ENCODE measurements around the gene NPC1L1.

DNA sequence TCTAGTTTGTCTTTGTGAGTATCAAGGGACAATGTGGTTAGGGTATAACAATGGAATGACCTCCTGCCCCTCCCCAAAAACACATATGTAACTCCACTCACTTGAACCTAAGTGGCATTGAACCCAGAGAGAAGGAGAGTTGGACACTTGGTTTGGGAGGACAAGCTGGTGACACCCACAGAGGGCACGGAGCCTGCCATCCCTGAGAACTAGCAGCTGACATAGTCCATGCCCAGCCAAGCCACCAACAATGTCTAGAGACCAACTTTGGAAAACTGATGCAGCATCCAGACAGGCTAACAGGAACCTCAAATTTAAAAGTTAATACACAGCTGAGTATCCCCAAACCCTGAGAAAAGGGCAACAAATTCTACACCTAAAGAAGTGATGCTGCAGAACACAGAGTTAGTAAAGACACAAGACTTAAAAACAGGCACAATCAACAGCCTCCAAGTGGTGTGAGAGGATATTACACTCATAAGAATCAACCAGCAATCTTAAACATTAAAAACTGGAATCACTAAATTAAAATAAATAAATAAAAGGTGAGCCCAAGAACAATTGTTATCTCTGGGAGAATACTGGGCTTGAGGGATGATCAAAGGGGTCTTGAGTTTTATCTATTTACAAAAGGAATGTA lies 77.8 kb downstream of the NPC1L1 start:
- TF ChIP-seq SRF (IDR thresholded peaks at IDR 0.05; ENCODE audit: low read depth, low read length), result no peak
- no peak for TF ChIP-seq TCF12 (IDR thresholded peaks at IDR 0.05)
- no peak for TF ChIP-seq TCF12 (CRISPR knock-in tag; IDR thresholded peaks at IDR 0.05)
- TF ChIP-seq ATF1 (CRISPR knock-in tag; IDR thresholded peaks at IDR 0.05), result no peak

Data from HepG2 (cell line).